ENCODE results near the gene PMPCA.

DNA sequence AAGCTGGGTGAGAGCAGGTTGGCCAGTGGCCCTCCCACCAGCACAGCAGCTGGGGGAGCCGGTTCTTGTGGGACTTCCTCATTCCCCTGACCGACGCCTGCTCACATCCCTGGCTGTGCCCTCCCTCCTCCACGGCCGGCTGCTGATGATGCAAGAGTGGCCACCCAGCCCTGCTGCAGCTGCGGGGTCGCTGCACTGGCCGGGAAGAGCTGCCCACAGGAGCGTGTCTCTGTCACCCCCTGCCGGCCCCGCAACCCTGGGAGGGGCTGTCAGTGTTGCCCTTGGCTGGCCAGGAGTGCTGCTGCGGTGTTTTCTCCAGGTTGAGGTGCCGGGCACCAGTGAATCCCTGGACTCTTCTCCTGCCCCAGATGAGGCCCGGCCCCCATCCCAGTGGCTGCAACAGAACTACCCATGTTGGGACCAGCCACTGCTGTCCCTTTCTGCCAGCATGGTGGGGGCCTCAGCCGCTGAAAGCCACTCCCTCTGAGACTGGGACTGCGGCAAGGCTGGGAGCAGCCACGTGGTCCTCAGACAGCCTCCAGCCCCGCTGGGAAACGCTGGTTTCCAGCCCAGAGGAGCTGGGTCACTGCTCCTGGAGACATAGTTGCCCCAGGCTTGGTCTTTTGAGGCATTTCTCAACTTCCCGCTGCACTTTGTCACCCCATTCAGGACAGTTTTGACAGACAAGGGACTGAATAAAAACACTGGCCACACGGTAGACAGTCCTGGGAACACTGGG is 37.7 kb upstream of the PMPCA start:
- TF ChIP-seq, protein P1, sequence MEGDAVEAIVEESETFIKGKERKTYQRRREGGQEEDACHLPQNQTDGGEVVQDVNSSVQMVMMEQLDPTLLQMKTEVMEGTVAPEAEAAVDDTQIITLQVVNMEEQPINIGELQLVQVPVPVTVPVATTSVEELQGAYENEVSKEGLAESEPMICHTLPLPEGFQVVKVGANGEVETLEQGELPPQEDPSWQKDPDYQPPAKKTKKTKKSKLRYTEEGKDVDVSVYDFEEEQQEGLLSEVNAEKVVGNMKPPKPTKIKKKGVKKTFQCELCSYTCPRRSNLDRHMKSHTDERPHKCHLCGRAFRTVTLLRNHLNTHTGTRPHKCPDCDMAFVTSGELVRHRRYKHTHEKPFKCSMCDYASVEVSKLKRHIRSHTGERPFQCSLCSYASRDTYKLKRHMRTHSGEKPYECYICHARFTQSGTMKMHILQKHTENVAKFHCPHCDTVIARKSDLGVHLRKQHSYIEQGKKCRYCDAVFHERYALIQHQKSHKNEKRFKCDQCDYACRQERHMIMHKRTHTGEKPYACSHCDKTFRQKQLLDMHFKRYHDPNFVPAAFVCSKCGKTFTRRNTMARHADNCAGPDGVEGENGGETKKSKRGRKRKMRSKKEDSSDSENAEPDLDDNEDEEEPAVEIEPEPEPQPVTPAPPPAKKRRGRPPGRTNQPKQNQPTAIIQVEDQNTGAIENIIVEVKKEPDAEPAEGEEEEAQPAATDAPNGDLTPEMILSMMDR (IDR thresholded peaks at IDR 0.05), result no peak
- no peak for TF ChIP-seq POLR2A (IDR thresholded peaks at IDR 0.05)

Measured in esophagus squamous epithelium (tissue), 4 donors.